GM13976 (cell line): ENCODE data around the gene WWP2.

Source experiments
- DNase-seq: peaks from one replicate; pipeline ENCODE4 v3.0.0; 2012; ENCODE audit warnings: low spot score
- in situ Hi-C: fragments of 300-500 bp; cut with MboI; formaldehyde crosslinking; loops from one replicate; pipeline ENCODE4 v1.12.0; 2022; ENCODE audit warnings: low sequenced_read_pairs, mixed read lengths, inconsistent platforms; ENCODE audit not compliant: unreplicated experiment
- TF ChIP-seq, protein P1 (sequence below): IDR thresholded peaks from 2 replicates; pipeline ENCODE4 v1.5.1; 2012; ENCODE audit warnings: borderline replicate concordance, mild to moderate bottlenecking; ENCODE audit not compliant: insufficient read depth; ENCODE audit errors: extremely low read depth, missing control alignments, control extremely low read depth

Gene WWP2

DNA sequence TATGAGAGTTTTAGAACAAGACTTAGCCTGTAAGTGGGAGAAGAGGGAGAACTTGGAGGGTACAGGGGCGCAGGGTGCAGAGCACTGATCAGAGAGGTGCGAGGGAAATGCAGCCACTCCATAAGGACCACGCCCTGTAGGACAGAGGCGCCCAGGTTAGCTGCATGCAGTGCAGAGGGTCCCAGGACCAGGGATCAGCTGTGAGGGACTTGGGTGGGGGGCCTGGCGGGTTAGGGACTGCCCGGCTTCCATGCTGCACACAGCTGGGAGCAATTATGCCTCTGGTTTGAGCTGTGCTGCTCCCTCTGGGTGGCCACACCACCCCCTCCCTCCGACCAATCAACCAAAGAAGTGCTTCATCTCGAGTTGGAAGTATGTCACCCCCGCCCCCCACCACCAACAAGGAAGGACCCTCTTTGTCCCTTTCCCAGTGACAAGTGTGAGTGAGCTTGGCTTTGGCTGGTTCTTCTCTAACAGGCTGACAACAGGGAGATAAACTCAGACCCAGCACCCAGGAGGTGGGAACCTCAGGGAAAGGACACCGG is 166.8 kb downstream of the WWP2 start:
- peak; percentile 19 for DNase-seq
- in situ Hi-C loops: loop anchor here (25.0 kb wide), 1 partner anchor 542 kb away; the partner anchor contains the start of gene TERF2
- TF ChIP-seq, protein P1, sequence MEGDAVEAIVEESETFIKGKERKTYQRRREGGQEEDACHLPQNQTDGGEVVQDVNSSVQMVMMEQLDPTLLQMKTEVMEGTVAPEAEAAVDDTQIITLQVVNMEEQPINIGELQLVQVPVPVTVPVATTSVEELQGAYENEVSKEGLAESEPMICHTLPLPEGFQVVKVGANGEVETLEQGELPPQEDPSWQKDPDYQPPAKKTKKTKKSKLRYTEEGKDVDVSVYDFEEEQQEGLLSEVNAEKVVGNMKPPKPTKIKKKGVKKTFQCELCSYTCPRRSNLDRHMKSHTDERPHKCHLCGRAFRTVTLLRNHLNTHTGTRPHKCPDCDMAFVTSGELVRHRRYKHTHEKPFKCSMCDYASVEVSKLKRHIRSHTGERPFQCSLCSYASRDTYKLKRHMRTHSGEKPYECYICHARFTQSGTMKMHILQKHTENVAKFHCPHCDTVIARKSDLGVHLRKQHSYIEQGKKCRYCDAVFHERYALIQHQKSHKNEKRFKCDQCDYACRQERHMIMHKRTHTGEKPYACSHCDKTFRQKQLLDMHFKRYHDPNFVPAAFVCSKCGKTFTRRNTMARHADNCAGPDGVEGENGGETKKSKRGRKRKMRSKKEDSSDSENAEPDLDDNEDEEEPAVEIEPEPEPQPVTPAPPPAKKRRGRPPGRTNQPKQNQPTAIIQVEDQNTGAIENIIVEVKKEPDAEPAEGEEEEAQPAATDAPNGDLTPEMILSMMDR: no peak

DNA sequence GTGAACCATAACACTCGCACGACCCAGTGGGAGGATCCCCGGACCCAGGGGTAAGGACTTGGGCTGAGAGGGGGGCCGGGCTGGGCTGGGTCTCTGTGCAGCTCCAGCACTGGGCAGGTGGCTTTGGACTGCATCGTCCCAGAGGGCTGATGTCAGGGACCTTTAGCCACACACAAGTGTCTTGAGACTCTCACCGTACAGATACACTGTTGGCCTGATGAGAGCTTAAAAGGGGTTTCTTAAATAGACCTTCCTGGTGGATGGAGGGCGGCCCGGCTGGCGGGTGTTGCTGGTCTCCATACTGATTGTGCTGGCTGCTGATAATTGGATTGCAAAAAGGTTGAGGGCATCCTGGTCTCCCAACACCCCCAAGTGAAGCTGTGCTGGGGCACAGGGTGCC is 167.3 kb downstream of the WWP2 start:
- peak; percentile 40 for DNase-seq
- in situ Hi-C loops: loop anchor here (25.0 kb wide), 1 partner anchor 542 kb away; the partner anchor contains the start of gene TERF2
- TF ChIP-seq, protein P1: no peak

DNA sequence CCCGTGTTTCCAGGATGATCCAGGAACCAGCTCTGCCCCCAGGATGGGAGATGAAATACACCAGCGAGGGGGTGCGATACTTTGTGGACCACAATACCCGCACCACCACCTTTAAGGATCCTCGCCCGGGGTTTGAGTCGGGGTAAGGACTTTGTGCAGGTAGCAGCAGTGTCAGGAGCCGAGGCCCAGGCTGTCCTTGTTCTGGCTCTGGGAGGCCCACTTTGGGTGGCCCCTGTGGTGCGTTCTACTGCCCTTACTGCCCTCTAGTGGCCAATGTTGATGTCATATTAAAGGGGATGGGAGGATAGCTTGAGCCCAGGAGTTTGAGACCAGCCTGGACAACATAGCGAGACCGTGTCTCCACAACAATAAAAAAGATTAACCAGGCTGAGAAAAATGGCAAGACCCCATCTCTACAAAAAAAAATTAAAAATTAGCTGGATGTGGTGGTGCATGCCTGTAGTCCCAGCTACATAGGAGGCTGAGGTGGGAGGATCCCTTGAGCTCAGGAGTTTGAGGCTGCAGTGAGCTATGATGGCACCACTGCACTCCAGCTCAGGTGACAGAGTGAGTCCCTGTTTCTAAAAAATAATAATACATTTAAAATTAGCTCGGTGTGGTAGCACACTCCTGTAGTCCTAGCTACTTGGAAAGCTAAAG is 168.1 kb downstream of the WWP2 start:
- TF ChIP-seq, protein P1: peak; percentile 64
- in situ Hi-C loops: loop anchor here (10.0 to 25.0 kb wide), 2 partner anchors 145 to 543 kb away; partner anchors contain the start of gene TERF2
- peak; percentile 88 for DNase-seq

DNA sequence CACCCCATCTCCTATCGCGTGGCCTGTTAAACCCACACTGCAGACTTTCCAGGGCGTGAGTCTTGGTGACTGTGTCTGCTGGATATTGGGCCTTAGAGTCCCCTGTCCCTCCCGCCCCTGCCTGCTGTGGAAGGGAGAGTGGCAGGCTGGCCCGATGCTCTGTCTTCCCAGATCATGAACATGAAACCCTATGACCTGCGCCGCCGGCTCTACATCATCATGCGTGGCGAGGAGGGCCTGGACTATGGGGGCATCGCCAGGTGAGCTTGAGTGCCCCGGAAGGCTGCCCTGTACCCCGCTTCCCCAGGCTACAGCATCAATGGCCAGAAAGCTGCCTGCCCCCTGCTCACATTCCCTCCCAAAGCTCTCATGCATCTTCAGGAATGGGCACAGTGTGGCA is 169.5 kb downstream of the WWP2 start:
- TF ChIP-seq, protein P1: no peak
- DNase-seq: no peak
- in situ Hi-C loops: loop anchor here (10.0 to 25.0 kb wide), 2 partner anchors 147 to 544 kb away; partner anchors contain the start of gene TERF2

DNA sequence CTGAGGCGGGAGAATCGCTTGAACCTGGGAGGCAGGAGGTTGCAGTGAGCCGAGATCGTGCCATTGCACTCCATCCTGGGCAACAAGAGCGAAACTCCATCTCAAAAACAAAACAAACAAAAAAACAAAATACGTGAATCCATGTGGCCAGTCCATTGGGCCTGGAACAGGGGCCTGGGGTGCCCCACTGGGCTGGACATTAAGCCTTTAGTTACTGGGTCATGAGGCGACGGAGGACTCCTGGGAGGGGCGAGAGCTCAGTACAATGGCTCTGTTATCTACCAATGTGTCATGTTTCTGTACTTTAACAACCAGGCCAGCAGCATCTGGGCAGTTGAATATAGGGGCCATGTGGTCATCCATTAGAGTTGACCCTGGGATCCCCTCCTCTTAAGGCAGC is 170.1 kb downstream of the WWP2 start:
- in situ Hi-C loops: loop anchor here (10.0 to 25.0 kb wide), 2 partner anchors 147 to 545 kb away; partner anchors contain the start of gene TERF2
- DNase-seq: no peak
- TF ChIP-seq, protein P1: no peak

DNA sequence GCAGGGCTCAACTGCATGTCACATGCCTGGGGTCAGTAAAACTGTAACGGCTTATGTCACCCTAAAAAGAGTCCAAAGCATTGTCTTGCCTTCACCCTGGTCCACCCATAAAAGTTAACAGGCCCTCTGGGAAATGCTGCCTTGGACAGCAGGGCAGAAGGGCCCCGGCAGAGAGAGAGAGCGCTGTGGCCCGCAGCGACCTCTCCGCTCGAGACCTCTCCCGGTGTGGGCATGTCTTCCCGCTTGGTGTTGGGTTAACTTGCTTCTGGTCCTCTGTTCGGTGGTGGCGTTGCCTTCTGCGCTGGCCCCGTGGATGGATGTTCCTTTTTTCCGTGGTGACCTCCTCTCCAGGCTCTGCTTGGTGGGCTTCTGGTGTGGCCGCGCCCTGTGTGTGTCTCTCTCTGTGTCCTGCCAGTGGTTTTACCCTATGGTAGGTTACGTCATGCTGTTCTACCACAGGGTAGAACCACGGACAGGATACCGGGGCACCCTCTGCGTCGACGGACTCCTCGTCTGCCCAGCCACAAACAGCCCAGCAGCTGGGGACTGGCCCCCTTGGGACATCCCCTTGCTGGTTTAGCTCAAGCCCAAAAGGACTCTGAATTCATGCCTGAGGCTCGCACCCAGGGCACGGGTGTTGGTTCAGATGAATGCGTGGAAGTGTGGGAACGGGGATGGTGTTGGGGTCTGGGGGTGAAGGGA is 170.7 kb downstream of the WWP2 start:
- in situ Hi-C loops: loop anchor here (10.0 to 25.0 kb wide), 2 partner anchors 148 to 546 kb away; partner anchors contain the start of gene TERF2
- no peak for DNase-seq
- TF ChIP-seq, protein P1: no peak
